IMR-90 (cell line): ENCODE results near the gene TIAM1. TPM values are rescaled to one million over a fixed set of nuclear protein-coding genes. Genes with fewer than 3 reads are reported as not detected.
A peak's percentile ranks its signal among the peaks of the same experiment; 100 is the strongest.

Experiments used
- ATAC-seq: fragments of 200-7000 bp; cut with Tn5 transposase; 2 replicates; pipeline ENCODE4 v1.9.1; 2020; ENCODE audit warnings: low read depth, mild to moderate bottlenecking, moderate library complexity
- BruUV-seq: library from RNA; stranded (reverse); fragments of 400-500 nt; replicated peaks from 2 replicates; lab custom pipeline; 2021; lab: Mats Ljungman, UMichigan
- CTCF ChIA-PET: fragments of 300-600 bp; formaldehyde crosslinking; extraction: SDS; loops from one replicate; lab custom pipeline; 2021; ENCODE audit warnings: antibody characterized with exemption; lab: Yijun Ruan, JAX
- POLR2A ChIA-PET: fragments of 300-600 bp; sonication (Branson Sonifier 250); formaldehyde crosslinking; loops from one replicate; lab custom pipeline; 2022; ENCODE audit warnings: antibody characterized with exemption; ENCODE audit not compliant: unreplicated experiment; lab: Charles Lee
- DNase-seq: peaks from one replicate; pipeline ENCODE4 v3.0.0; 2013
- H2AFZ ChIP-seq: replicated peaks from 2 replicates; pipeline ENCODE3; 2013; ENCODE audit warnings: low read length, mild to moderate bottlenecking; ENCODE audit not compliant: poor library complexity
- H2AK5ac ChIP-seq: 2 replicates; pipeline ENCODE4 v1.6.1; 2013; ENCODE audit warnings: low read depth, low read length, inconsistent platforms
- H2AK9ac ChIP-seq: replicated peaks from 2 replicates; pipeline ENCODE3; 2013; ENCODE audit warnings: mild to moderate bottlenecking, low read depth, low read length, moderate library complexity; ENCODE audit not compliant: poor library complexity
- H2BK120ac ChIP-seq: 2 replicates; pipeline ENCODE4 v1.6.1; 2013; ENCODE audit warnings: low read depth, low read length, inconsistent platforms
- H2BK15ac ChIP-seq: 3 replicates; pipeline ENCODE4 v1.6.1; 2013; ENCODE audit warnings: low read depth, low read length, inconsistent platforms
- H2BK20ac ChIP-seq: 2 replicates; pipeline ENCODE4 v1.6.1; 2013; ENCODE audit warnings: low read depth, mild to moderate bottlenecking, inconsistent platforms, low read length, moderate library complexity
- H2BK5ac ChIP-seq: 2 replicates; pipeline ENCODE4 v1.6.1; 2013; ENCODE audit warnings: mild to moderate bottlenecking, low read depth, low read length, inconsistent platforms; ENCODE audit not compliant: poor library complexity, severe bottlenecking
- H3K14ac ChIP-seq: replicated peaks from 2 replicates; pipeline ENCODE4 v1.6.1; 2013; ENCODE audit warnings: low read depth, low read length, inconsistent platforms
- H3K18ac ChIP-seq: 2 replicates; pipeline ENCODE4 v1.6.1; 2013; ENCODE audit warnings: low read depth, low read length, control low read depth
- H3K23ac ChIP-seq: 2 replicates; pipeline ENCODE4 v1.6.1; 2013; ENCODE audit warnings: low read depth, low read length, inconsistent platforms
- H3K27ac ChIP-seq: 2 replicates; pipeline ENCODE4 v1.5.1; 2013; ENCODE audit warnings: mild to moderate bottlenecking, control low read depth, low read length; ENCODE audit not compliant: insufficient read depth
- H3K27me3 ChIP-seq: 2 replicates; pipeline ENCODE4 v1.6.1; 2013; ENCODE audit warnings: low read length; ENCODE audit not compliant: control insufficient read depth, insufficient read depth
- H3K36me3 ChIP-seq: 2 replicates; pipeline ENCODE4 v1.6.1; 2013; ENCODE audit warnings: low read length, mixed read lengths; ENCODE audit not compliant: control insufficient read depth, insufficient read depth
- H3K4ac ChIP-seq: 2 replicates; pipeline ENCODE4 v1.6.1; 2013; ENCODE audit warnings: low read depth, low read length, inconsistent platforms
- H3K4me1 ChIP-seq: 2 replicates; pipeline ENCODE4 v1.6.1; 2013; ENCODE audit warnings: low read length, mixed read lengths; ENCODE audit not compliant: control insufficient read depth, insufficient read depth
- H3K4me2 ChIP-seq: 2 replicates; pipeline ENCODE4 v1.6.1; 2013; ENCODE audit warnings: low read depth, mild to moderate bottlenecking, control low read depth, low read length, moderate library complexity
- H3K4me3 ChIP-seq: 2 replicates; pipeline ENCODE4 v1.5.1; 2013; ENCODE audit warnings: low read depth, mild to moderate bottlenecking, control low read depth, low read length, moderate library complexity; ENCODE audit not compliant: insufficient read depth
- H3K56ac ChIP-seq: 2 replicates; pipeline ENCODE4 v1.6.1; 2013; ENCODE audit warnings: low read length, inconsistent platforms; ENCODE audit not compliant: insufficient read depth; ENCODE audit errors: extremely low read depth
- H3K79me1 ChIP-seq, 2 experiments: 2 replicates each; pipeline ENCODE4 v1.6.1; 2013; ENCODE audit warnings: low read length in 2 of 2, inconsistent platforms in 1 of 2, low read depth in 1 of 2
- H3K9ac ChIP-seq: 2 replicates; pipeline ENCODE4 v1.6.1; 2013; ENCODE audit warnings: low read depth, low read length, control low read depth
- H3K9me1 ChIP-seq: 2 replicates; pipeline ENCODE4 v1.6.1; 2013; ENCODE audit warnings: low read length, inconsistent platforms; ENCODE audit not compliant: insufficient read depth
- H3K9me3 ChIP-seq: 2 replicates; pipeline ENCODE4 v1.6.1; 2013; ENCODE audit warnings: low read length; ENCODE audit not compliant: control insufficient read depth, insufficient read depth
- H4K20me1 ChIP-seq: 2 replicates; pipeline ENCODE4 v1.6.1; 2013; ENCODE audit warnings: low read length, inconsistent platforms; ENCODE audit not compliant: insufficient read depth
- H4K5ac ChIP-seq: 2 replicates; pipeline ENCODE4 v1.6.1; 2013; ENCODE audit warnings: mild to moderate bottlenecking, low read depth, low read length, control low read depth
- H4K8ac ChIP-seq, 2 experiments: 2 replicates each; pipeline ENCODE4 v1.6.1; 2013; ENCODE audit warnings: low read depth in 2 of 2, low read length in 2 of 2, control low read depth in 1 of 2, inconsistent platforms in 1 of 2
- H4K91ac ChIP-seq: 2 replicates; pipeline ENCODE4 v1.6.1; 2013; ENCODE audit warnings: low read depth, low read length, inconsistent platforms; ENCODE audit not compliant: insufficient read depth
- BHLHE40 ChIP-seq: fragments of 150-350 bp; IDR thresholded peaks from 2 replicates; pipeline ENCODE4 v1.6.1; 2016; ENCODE audit warnings: mild to moderate bottlenecking, low read depth, low read length
- CEBPB ChIP-seq: IDR thresholded peaks from 2 replicates; pipeline ENCODE4 v1.6.1; 2012; ENCODE audit warnings: low read depth, low read length, improper control_type of control experiment
- CHD1 ChIP-seq: IDR thresholded peaks from 2 replicates; pipeline ENCODE4 v1.6.1; 2012; ENCODE audit warnings: low read depth, low read length, improper control_type of control experiment
- FOS ChIP-seq: fragments of 150-350 bp; IDR thresholded peaks from 2 replicates; pipeline ENCODE4 v1.6.1; 2016; ENCODE audit warnings: low read depth, low read length
- MAFK ChIP-seq: IDR thresholded peaks from 2 replicates; pipeline ENCODE4 v1.6.1; 2012; ENCODE audit warnings: low read depth, low read length, improper control_type of control experiment
- MXI1 ChIP-seq: IDR thresholded peaks from 2 replicates; pipeline ENCODE4 v1.6.1; 2012; ENCODE audit warnings: low read depth, mild to moderate bottlenecking, low read length, moderate library complexity, borderline replicate concordance
- NFE2L2 ChIP-seq: fragments of 150-350 bp; IDR thresholded peaks from 2 replicates; pipeline ENCODE4 v1.6.1; 2016; ENCODE audit warnings: low read depth, mild to moderate bottlenecking, low read length
- RAD21 ChIP-seq: IDR thresholded peaks from 2 replicates; pipeline ENCODE4 v1.6.1; 2012; ENCODE audit warnings: low read length, improper control_type of control experiment
- SMC3 ChIP-seq: fragments of 150-350 bp; IDR thresholded peaks from 2 replicates; pipeline ENCODE4 v1.6.1; 2016; ENCODE audit warnings: low read depth, mild to moderate bottlenecking, antibody characterized with exemption, low read length, moderate library complexity
- WGBS, 2 experiments: methylation state at CpG; one replicate each; pipeline versions ENCODE4 v1.1.5 to v1.1.7; 2013; ENCODE audit warnings: missing lambda C conversion rate in 2 of 2; ENCODE audit not compliant: insufficient read length in 1 of 2; ENCODE audit errors: extremely low coverage in 2 of 2; 5-methylcytosine and 5-hydroxymethylcytosine counted together
- dilution Hi-C: fragments of 300-500 bp; cut with HindIII; formaldehyde crosslinking; loops from one replicate; pipeline ENCODE4 v1.14.3; 2018; ENCODE audit warnings: low sequenced_read_pairs; ENCODE audit not compliant: unreplicated experiment
- in situ Hi-C: fragments of 300-500 bp; cut with MboI; formaldehyde crosslinking; loops from 3 replicates; pipeline ENCODE4 v1.14.3; 2019; ENCODE audit warnings: low sequenced_read_pairs, inconsistent platforms, mixed read lengths
- intact Hi-C: fragments of 100-400 bp; cut with micrococcal nuclease; formaldehyde crosslinking; loops from 2 replicates; pipeline ENCODE4 v1.10.0; 2022
- polyA plus RNA-seq, 3 experiments: library from polyadenylated mRNA; depleted of rRNA; stranded (reverse); fragments of >200 nt; gene quantifications; 2 replicates each; pipeline ENCODE4 v1.2.3, GENCODE V29; 2012; ENCODE audit warnings: low replicate concordance in 1 of 3
- total RNA-seq: library from RNA; depleted of rRNA; stranded (reverse); fragments of >200 nt; gene quantifications from 2 replicates; pipeline ENCODE4 v1.2.3, GENCODE V29; 2012
- TF ChIP-seq, protein P1 (sequence below): fragments of 150-350 bp; IDR thresholded peaks from 2 replicates; pipeline ENCODE4 v1.6.1; 2017; ENCODE audit warnings: mild to moderate bottlenecking, antibody characterized with exemption, low read length, low read depth
- TF ChIP-seq, protein P2 (sequence below): fragments of 150-350 bp; IDR thresholded peaks from 2 replicates; pipeline ENCODE4 v1.6.1; 2016; ENCODE audit warnings: low read depth, mild to moderate bottlenecking, low read length, moderate library complexity, borderline replicate concordance
- TF ChIP-seq, protein P3 (sequence below): conservative IDR thresholded peaks from 2 replicates; pipeline ENCODE4 v1.5.1; 2012; ENCODE audit warnings: mild to moderate bottlenecking, low read depth, low read length, improper control_type of control experiment

Gene TIAM1
- total and polyA plus RNA-seq, 2 of the 4 experiments (the other 2 are of a cell fraction): 2.9 to 9.3 TPM

DNA sequence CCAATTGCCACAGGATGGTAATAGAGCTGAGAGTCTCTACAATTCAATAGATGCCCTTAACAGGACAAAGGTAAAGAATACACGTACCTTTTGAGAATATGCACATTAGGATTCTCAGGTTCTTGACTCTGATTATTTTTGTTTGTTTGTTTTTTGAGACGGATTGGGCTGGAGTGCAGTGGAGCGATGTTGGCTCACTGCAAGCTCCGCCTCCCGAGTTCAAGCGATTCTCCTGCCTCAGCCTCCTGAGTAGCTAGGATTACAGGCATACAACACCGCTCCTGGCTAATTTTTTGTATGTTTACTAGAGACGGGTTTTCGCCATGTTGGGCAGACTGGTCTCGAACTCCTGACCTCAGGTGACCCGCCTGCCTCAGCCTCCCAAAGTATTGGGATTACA lies 48.4 kb downstream of the TIAM1 start:
- Histone ChIP-seq H3K4me2 (no peak overlapping the region), H2AK5ac (no peak overlapping the region), H3K4me1 (peaks cover 10% of the 10 kb centered on the region), H4K8ac (no peak overlapping the region), H3K14ac (no peak overlapping the region), H4K91ac (no peak overlapping the region), H2BK120ac (peak overlapping the region; percentile 38), H3K18ac (no peak overlapping the region), H3K9me3 (no peaks in the 10 kb centered on the region), H2BK15ac (no peak overlapping the region), H3K9ac (no peak overlapping the region), H2AK9ac (no peak overlapping the region), H2BK5ac (no peak overlapping the region), H2AFZ (no peak overlapping the region), H3K56ac (no peak overlapping the region), H3K79me1 (no peaks in the 10 kb centered on the region), H3K27me3 (no peaks in the 10 kb centered on the region), H3K9me1 (no peaks in the 10 kb centered on the region), H4K5ac (no peak overlapping the region; the same call in 1 of the 2 replicates), H4K20me1 (no peaks in the 10 kb centered on the region), H3K23ac (no peak overlapping the region), H3K27ac (no peak overlapping the region), H2BK20ac (0 out of 2 replicates have a peak overlapping the region, but pooled peaks have one; percentile 27), H3K36me3 (no peaks in the 10 kb centered on the region), H3K4me3 (no peak overlapping the region), H3K4ac (no peak overlapping the region)
- DNase-seq: no peak
- ChIA-PET CTCF (interaction anchor here (0.9 kb wide), 1 partner anchor 14 kb away, joined by 3 read pairs; no protein-coding TSS in a partner anchor), POLR2A (no interaction called here)
- TF ChIP-seq CHD1 (no peak), FOS (no peak), RAD21 (no peak), NFE2L2 (no peak), MXI1 (no peak), MAFK (no peak), BHLHE40 (no peak), SMC3 (no peak), CEBPB (no peak)
- TF ChIP-seq, protein P1, sequence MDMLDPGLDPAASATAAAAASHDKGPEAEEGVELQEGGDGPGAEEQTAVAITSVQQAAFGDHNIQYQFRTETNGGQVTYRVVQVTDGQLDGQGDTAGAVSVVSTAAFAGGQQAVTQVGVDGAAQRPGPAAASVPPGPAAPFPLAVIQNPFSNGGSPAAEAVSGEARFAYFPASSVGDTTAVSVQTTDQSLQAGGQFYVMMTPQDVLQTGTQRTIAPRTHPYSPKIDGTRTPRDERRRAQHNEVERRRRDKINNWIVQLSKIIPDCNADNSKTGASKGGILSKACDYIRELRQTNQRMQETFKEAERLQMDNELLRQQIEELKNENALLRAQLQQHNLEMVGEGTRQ: no peak
- TF ChIP-seq, protein P2, sequence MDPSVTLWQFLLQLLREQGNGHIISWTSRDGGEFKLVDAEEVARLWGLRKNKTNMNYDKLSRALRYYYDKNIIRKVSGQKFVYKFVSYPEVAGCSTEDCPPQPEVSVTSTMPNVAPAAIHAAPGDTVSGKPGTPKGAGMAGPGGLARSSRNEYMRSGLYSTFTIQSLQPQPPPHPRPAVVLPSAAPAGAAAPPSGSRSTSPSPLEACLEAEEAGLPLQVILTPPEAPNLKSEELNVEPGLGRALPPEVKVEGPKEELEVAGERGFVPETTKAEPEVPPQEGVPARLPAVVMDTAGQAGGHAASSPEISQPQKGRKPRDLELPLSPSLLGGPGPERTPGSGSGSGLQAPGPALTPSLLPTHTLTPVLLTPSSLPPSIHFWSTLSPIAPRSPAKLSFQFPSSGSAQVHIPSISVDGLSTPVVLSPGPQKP: no peak
- TF ChIP-seq, protein P3, sequence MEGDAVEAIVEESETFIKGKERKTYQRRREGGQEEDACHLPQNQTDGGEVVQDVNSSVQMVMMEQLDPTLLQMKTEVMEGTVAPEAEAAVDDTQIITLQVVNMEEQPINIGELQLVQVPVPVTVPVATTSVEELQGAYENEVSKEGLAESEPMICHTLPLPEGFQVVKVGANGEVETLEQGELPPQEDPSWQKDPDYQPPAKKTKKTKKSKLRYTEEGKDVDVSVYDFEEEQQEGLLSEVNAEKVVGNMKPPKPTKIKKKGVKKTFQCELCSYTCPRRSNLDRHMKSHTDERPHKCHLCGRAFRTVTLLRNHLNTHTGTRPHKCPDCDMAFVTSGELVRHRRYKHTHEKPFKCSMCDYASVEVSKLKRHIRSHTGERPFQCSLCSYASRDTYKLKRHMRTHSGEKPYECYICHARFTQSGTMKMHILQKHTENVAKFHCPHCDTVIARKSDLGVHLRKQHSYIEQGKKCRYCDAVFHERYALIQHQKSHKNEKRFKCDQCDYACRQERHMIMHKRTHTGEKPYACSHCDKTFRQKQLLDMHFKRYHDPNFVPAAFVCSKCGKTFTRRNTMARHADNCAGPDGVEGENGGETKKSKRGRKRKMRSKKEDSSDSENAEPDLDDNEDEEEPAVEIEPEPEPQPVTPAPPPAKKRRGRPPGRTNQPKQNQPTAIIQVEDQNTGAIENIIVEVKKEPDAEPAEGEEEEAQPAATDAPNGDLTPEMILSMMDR: no peak
- dilution Hi-C loops (no loop called here), in situ Hi-C loops (no loop called here), intact Hi-C loops (no loop called here)
- ATAC-seq: no peak
- 100% methylated on average over 1 of the region's 11 CpGs; no CpG with 5 or more reads in 1 of the 2 experiments for WGBS, 2 experiments
- BruUV-seq: no TSS peak
